Measurements from ENCODE around the gene PLAGL2.

The PLAGL2 gene

GRCh38 chr20:32144898-32145662 lies 62.5 kb downstream of the PLAGL2 start:
- DNase-seq: no peak

- DNase-seq: no peak
These were observed 64.6 kb downstream of the PLAGL2 start for GRCh38 chr20:32142991-32143390.
